Stimulated activated CD4-positive, alpha-beta T cell treated with anti-CD3 and anti-CD28 coated beads, TNF-alpha, amount 100 ng/mL, for 4 hours (primary cell): Measurements from ENCODE around the gene TFDP1.
"Not testable (repeated sequence)": the region's sequence is repeated elsewhere in the genome, so short reads cannot be mapped to it uniquely, and the experiment has no call there.

Experiments used
- DNase-seq, 3 experiments: peaks; one replicate each; pipeline ENCODE4 v3.0.0-alpha.2; 2020; ENCODE audit warnings: low read depth in 3 of 3

Gene TFDP1

GRCh38 chr13:113616991-113617749 is 32.6 kb downstream of the TFDP1 start:
- no peak for DNase-seq

- DNase-seq, result no peak
Measured at GRCh38 chr13:113617961-113618360, 33.4 kb downstream of the TFDP1 start.

GRCh38 chr13:113618455-113618854 is 33.9 kb downstream of the TFDP1 start:
- DNase-seq, result no peak

GRCh38 chr13:113620036-113620796 is 35.7 kb downstream of the TFDP1 start:
- no peak for DNase-seq

GRCh38 chr13:113621046-113621445 is 36.5 kb downstream of the TFDP1 start:
- DNase-seq, result no peak

- not testable (repeated sequence) for DNase-seq
Measured at GRCh38 chr13:113621498-113621897, 36.9 kb downstream of the TFDP1 start.

GRCh38 chr13:113621986-113622550 is 37.5 kb downstream of the TFDP1 start:
- not testable (repeated sequence) for DNase-seq

GRCh38 chr13:113622791-113623490 is 38.4 kb downstream of the TFDP1 start:
- DNase-seq, result no peak

- DNase-seq, result no peak
Measured at GRCh38 chr13:113623491-113624234, 39.1 kb downstream of the TFDP1 start.

- DNase-seq, result no peak
Measured at GRCh38 chr13:113624235-113624587, 39.7 kb downstream of the TFDP1 start.

GRCh38 chr13:113624640-113625304 is 40.2 kb downstream of the TFDP1 start:
- DNase-seq, result not testable (repeated sequence)

GRCh38 chr13:113625965-113626721 is 41.6 kb downstream of the TFDP1 start:
- DNase-seq, result no peak

- no peak for DNase-seq
Measured at GRCh38 chr13:113627136-113627535, 42.6 kb downstream of the TFDP1 start.

- no peak for DNase-seq
Measured at GRCh38 chr13:113628291-113629270, 44.0 kb downstream of the TFDP1 start.

- no peak for DNase-seq
Measured at GRCh38 chr13:113629866-113630265, 45.3 kb downstream of the TFDP1 start.

- DNase-seq, result no peak
Measured at GRCh38 chr13:113630296-113630695, 45.7 kb downstream of the TFDP1 start.

GRCh38 chr13:113630804-113631203 is 46.3 kb downstream of the TFDP1 start:
- no peak for DNase-seq

- no peak for DNase-seq
Measured at GRCh38 chr13:113631341-113632095, 47.0 kb downstream of the TFDP1 start.
